RKO (cell line): ENCODE measurements around the gene TMEM213.

Experiments used
- DNase-seq: peaks from one replicate; pipeline ENCODE4 v3.0.0-alpha.2; 2016; ENCODE audit warnings: low spot score

TMEM213 gene, protein sequence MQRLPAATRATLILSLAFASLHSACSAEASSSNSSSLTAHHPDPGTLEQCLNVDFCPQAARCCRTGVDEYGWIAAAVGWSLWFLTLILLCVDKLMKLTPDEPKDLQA

GRCh38 chr7:138797715-138798320, at the start of gene TMEM213, which contains the start of gene ATP6V0A4:
Gene TMEM213 (plus strand): TSS chr7:138797994. CDS start chr7:138798105, 111 bp downstream.
Gene ATP6V0A4 (minus strand): TSS chr7:138798196. CDS start chr7:138771247, 26,949 bp downstream.
- DNase-seq: no peak

DNA sequence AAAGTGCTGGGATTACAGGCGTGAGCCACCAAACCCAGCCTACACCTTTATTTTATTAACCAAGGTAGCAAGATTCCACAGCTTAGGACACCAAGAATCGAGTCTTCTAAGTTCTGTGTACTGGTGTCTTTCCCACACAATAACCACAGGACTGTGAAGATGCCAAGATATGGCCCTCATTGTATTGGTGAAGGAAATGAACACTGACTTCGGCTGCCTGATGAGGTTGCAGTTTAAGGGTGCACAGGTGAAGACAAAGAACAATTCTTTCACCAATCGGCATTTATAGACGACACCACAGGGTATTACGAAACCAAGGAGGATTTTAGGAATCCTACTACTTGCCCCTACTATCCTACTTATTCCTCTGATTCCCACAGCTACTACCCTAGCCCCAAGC, 49.1 kb upstream of the TMEM213 start:
- no peak for DNase-seq

GRCh38 chr7:138749960-138750359, 47.8 kb upstream of the TMEM213 start:
- DNase-seq: no peak

- DNase-seq: no peak
These were observed 47.3 kb upstream of the TMEM213 start for GRCh38 chr7:138750473-138750872.

- DNase-seq: no peak
These were observed 46.8 kb upstream of the TMEM213 start for GRCh38 chr7:138750901-138751464.

DNA sequence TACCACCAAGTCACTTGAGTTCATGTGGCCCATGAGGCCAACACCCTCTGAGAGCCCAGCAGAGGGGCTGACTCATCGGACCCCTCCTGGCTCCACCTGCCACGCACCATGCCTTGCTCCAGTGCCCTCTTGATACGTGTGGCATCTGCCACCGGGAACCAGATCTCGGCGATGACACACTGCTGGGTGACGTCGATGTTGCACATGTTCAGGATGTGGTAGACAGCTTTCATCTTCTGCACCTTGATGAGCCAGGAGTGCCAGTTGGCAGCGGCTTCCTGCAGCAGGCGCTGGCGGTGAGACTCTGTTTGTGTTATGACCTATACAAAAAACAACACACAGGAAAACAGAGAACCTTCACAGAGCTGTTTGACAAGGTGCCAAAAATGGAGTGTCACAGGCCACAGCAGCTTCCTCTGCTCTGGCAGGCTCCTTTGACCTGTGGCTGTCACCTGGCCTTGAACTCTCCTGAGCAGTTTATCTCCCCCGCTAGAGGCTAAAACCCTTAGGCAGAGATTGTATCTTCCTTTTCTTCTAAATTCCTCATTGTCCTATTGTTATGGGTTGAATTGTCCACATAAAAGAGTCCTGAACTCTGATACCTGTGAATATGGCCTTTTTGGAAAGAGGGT, 45.2 kb upstream of the TMEM213 start:
- peak; percentile 60 for DNase-seq

DNA sequence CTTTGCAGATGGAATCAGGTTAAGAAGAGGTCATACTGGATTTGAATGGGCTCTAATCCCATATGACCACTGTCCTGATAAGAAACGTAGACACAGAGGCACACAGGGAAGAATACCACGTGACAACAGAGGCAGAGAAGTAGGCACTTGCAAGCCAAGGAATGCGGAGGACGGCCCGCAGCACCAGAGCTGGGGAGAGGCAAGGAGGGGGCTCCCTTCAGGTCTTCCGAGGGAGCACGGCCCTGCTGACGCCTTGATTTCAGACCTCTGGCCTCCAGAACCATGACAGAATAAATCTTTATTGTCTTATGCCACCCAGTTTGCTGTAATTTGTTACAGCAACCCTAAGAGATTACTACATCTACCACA, 44.7 kb upstream of the TMEM213 start:
- no peak for DNase-seq

DNA sequence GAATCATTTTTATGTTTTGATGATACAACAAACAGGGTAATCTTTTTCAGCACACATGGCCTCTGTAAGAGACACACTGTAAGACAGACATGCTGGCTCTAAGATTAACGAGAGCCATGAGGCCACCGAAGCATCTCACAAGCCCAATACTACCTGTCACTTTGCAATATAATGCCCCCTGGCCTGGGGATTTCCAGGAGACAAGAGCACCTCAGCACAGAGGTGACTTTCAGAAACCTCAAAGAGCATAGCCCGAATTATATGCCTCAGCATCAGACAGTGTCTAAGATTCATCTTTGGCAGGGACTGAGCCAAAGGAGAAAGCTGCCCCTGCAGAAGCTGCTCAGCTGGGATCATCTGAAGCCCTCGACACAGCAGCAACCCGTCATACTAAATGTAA, 44.2 kb upstream of the TMEM213 start:
- no peak for DNase-seq

DNA sequence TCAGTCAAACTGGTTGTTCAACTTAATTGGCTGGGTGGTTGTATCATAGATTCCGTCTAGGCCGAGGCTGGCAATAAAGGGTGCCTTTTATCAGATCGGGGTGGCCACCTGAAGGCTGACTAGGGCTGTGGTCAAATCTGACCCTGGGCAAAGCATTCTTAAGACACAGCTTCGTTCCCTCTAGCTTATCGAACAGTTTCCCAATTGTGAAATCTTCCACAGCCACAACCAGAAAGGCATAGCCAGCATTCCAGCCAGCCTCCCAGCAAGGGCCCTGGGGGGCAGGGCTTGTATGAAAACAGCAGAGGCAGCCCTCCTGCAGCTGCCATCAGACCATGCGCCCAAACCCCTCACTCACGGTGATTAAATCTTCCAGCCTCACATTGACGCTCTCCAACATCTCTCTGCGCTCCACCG, 42.5 kb upstream of the TMEM213 start:
- no peak for DNase-seq

GRCh38 chr7:138755842-138756590, 41.8 kb upstream of the TMEM213 start:
- no peak for DNase-seq

GRCh38 chr7:138756591-138757242, 41.1 kb upstream of the TMEM213 start:
- peak; percentile 17 for DNase-seq

GRCh38 chr7:138768241-138768640, 29.6 kb upstream of the TMEM213 start:
- DNase-seq: no peak

DNA sequence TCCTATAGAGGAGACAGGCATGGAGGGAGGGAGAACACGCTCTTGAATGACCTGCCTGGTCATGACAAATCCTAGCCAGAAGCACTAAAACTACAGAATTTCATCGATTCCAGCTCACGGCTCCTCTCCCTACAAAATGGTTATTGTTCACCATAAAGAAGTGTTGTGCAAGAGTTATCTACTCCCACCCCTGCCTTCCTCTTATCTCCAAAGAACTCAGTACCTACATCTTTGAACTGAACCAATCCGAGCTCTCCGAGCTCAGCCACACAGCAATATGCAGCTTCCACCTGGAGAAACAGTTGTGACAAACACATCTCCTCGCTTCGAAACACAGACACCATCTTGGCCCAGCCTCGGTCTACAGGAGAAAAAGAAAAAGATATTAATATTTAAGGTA, 26.9 kb upstream of the TMEM213 start:
- no peak for DNase-seq

- no peak for DNase-seq
These were observed 24.6 kb upstream of the TMEM213 start for GRCh38 chr7:138773176-138773575.

DNA sequence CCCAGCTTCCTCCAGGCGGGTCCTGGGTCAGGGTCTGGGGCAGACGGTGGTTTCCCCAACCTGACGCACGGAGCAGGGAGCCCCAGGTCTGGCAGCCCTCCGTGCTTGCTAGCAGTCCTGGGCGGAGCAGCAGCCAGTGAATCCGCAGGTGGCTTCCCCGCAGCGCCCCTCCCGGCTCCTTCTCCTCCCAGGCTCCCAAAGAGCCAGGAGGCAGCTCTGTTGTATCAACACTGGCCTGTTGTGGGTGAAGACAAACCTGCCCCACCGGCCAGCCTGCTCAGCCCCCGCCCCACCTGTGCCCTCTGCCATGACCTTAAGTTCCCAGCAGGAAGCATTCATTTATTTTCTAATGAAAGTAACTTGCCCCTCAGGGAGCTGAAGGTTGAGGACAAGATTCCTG, 24.0 kb upstream of the TMEM213 start:
- no peak for DNase-seq

GRCh38 chr7:138776166-138776833, 21.5 kb upstream of the TMEM213 start:
- DNase-seq: no peak

- DNase-seq: no peak
These were observed 16.8 kb upstream of the TMEM213 start for GRCh38 chr7:138781004-138781403.

DNA sequence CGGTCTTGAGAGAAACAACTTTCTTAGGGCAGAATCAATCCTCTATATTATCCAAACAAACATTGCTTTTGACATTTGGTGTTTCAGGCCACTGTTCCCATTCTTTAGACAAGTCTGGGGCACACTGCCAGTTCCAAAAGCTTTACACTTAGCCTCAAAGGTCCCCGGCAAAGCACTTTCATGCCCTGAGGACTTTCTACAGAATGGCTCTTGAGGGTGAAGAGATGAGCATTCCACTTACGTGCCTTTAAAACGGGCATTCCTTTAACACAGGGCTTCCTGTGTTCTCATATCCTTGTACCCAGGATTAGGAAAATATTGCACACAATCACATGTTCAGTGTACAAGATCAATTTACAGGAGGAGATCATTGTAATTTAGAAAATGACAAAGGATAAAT, 13.1 kb upstream of the TMEM213 start:
- DNase-seq: no peak

- no peak for DNase-seq
These were observed 12.0 kb upstream of the TMEM213 start for GRCh38 chr7:138785587-138786437.

DNA sequence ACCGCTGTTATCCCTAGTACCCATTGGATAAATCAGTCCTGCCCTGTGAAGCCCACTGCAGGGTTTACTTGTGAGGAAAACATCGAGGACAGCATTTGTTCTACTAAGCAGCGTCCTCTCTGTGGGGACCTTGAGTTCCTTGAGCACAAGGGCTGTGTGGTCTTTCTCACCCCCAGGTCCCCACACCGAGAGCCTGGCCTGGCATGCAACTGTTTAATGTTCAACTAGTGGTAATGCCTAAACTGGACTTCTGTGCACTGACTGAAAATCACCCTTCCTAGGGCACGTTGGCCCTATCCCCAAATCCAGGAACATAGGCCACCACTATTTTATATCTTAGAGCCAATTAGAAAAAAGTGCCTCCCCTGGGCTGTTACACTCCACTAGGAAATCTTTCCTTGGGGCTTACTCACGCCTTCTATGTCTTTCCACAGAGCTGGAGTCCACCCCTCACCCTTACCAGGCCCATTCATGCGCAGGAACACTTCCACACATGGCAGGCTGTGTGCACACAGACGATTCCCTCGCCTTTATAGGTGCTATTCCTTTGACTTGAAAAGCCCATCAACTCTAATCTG, 1.7 kb upstream of the TMEM213 start:
- DNase-seq: no peak
